Pons (tissue), 1 donor: ENCODE data around the gene PWWP2B.

Experiments
- DNase-seq: peaks from one replicate; pipeline ENCODE4 v3.0.0-alpha.2; 2016; ENCODE audit warnings: low spot score

The PWWP2B gene

GRCh38 chr10:132460071-132460470 lies 63.1 kb downstream of the PWWP2B start:
- no peak for DNase-seq

GRCh38 chr10:132460691-132461090 lies 63.7 kb downstream of the PWWP2B start:
- DNase-seq, result no peak

GRCh38 chr10:132461103-132461682 lies 64.2 kb downstream of the PWWP2B start:
- no peak for DNase-seq

GRCh38 chr10:132461683-132462231 lies 64.8 kb downstream of the PWWP2B start:
- DNase-seq, result no peak

GRCh38 chr10:132462463-132463332 lies 65.7 kb downstream of the PWWP2B start:
- no peak for DNase-seq

GRCh38 chr10:132463333-132464255 lies 66.6 kb downstream of the PWWP2B start:
- DNase-seq, result no peak

GRCh38 chr10:132464256-132465192 lies 67.5 kb downstream of the PWWP2B start:
- DNase-seq, result peak; percentile 82

- no peak for DNase-seq
Measured at GRCh38 chr10:132465193-132465888, 68.3 kb downstream of the PWWP2B start.

- DNase-seq, result no peak
Measured at GRCh38 chr10:132465889-132466519, 69.0 kb downstream of the PWWP2B start.

GRCh38 chr10:132466520-132467463 lies 69.8 kb downstream of the PWWP2B start:
- no peak for DNase-seq
